ENCODE results near the gene NEDD8. TPM values are rescaled to one million over a fixed set of nuclear protein-coding genes. Genes with fewer than 3 reads are reported as not detected.
"Not testable (repeated sequence)": the region's sequence is repeated elsewhere in the genome, so short reads cannot be mapped to it uniquely, and the experiment has no call there.

The NEDD8 gene
- total RNA-seq, 1 experiment from 2014 or later: 178 TPM

DNA sequence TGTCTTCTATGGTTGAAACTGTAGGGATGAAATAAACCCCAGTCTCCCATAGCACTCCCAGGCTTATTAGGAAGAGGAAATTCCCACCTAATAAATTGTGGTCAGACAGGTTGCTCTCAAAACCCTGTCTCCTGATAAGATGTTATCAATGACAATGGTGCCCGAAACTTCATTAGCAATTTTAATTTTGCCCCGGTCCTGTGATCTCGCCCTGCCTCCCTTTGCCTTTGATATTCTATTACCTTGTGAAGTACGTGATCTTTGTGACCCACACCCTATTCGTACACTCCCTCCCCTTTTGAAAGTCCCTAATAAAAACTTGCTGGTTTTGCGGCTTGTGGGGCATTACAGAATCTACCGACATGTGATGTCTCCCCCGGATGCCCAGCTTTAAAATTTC is 29.6 kb downstream of the NEDD8 start:
- H3K27ac ChIP-seq (ENCODE audit: low read depth, low read length); H3K79me2 ChIP-seq (ENCODE audit: insufficient read depth, low read length); H3K4me3 ChIP-seq (replicated peaks in 1 of 2; ENCODE audit: low read depth in 1 of 2, low read length in 2 of 2); H3K4me2 ChIP-seq (ENCODE audit: low read length); H2AFZ ChIP-seq (ENCODE audit: low read depth, low read length, poor library complexity, severe bottlenecking); ATAC-seq; H3K27me3 ChIP-seq (ENCODE audit: insufficient read depth, low read length); RAD21 ChIA-PET (ENCODE audit: low non-redundant PET in 1 of 2, low total read pairs in 2 of 2, uncharacterized antibody in 2 of 2, unreplicated experiment in 2 of 2); DNase-seq (ENCODE audit: low read depth, low spot score); H3K9ac ChIP-seq (ENCODE audit: low read length); POLR2A ChIA-PET; H3K4me1 ChIP-seq (ENCODE audit: control insufficient read depth in 1 of 2, insufficient read depth in 2 of 2, low read length in 2 of 2); intact Hi-C loops (cut with micrococcal nuclease); H3K9me2 ChIP-seq (ENCODE audit: insufficient read depth); BruUV-seq (replicated peaks); CTCF ChIA-PET; H4K20me1 ChIP-seq (ENCODE audit: insufficient read depth): not testable (repeated sequence)
- Histone ChIP-seq H3K9me3 (ENCODE audit: control insufficient read depth in 1 of 2, insufficient read depth in 1 of 2, low read depth in 1 of 2, low read length in 2 of 2) (peaks cover 3 to 10% of the 10 kb centered on the region in 2 experiments; a peak in 1 of 4 replicates), H3K36me3 (ENCODE audit: control insufficient read depth in 1 of 2, insufficient read depth in 2 of 2, low read length in 2 of 2) (peaks cover 3 to 35% of the 10 kb centered on the region in 2 experiments)

GRCh38 chr14:24198814-24199524 is 33.2 kb downstream of the NEDD8 start:
- ChIA-PET POLR2A (no interaction called here), RAD21 (ENCODE audit: low non-redundant PET in 1 of 2, low total read pairs in 2 of 2, uncharacterized antibody in 2 of 2, unreplicated experiment in 2 of 2) (no interaction called here), CTCF (no interaction called here)
- Histone ChIP-seq H3K27me3 (ENCODE audit: insufficient read depth, low read length) (no peaks in the 10 kb centered on the region), H3K9me3 (ENCODE audit: control insufficient read depth in 1 of 2, insufficient read depth in 1 of 2, low read depth in 1 of 2, low read length in 2 of 2) (peaks cover 3 to 10% of the 10 kb centered on the region in 2 experiments; a peak in 1 of 4 replicates), H3K9ac (ENCODE audit: low read length) (no peak overlapping the region), H2AFZ (ENCODE audit: low read depth, low read length, poor library complexity, severe bottlenecking) (no peak overlapping the region), H3K27ac (ENCODE audit: low read depth, low read length) (no peak overlapping the region), H3K4me2 (ENCODE audit: low read length) (no peak overlapping the region), H4K20me1 (ENCODE audit: insufficient read depth) (no peaks in the 10 kb centered on the region), H3K4me3 (replicated peaks in 1 of 2; ENCODE audit: low read depth in 1 of 2, low read length in 2 of 2) (no peak overlapping the region), H3K4me1 (ENCODE audit: control insufficient read depth in 1 of 2, insufficient read depth in 2 of 2, low read length in 2 of 2) (peaks cover 14 to 26% of the 10 kb centered on the region in 2 experiments), H3K36me3 (ENCODE audit: control insufficient read depth in 1 of 2, insufficient read depth in 2 of 2, low read length in 2 of 2) (peaks cover 0 to 15% of the 10 kb centered on the region in 2 experiments; a peak in 2 of 4 replicates), H3K79me2 (ENCODE audit: insufficient read depth, low read length) (peaks cover 24% of the 10 kb centered on the region), H3K9me2 (ENCODE audit: insufficient read depth) (no peaks in the 10 kb centered on the region)
- TF ChIP-seq TCF7L2 (IDR thresholded peaks at IDR 0.05; ENCODE audit: borderline replicate concordance, extremely low read depth, insufficient read depth, insufficient read length) (no peak), JUND (IDR thresholded peaks at IDR 0.05) (no peak), POLR2A (IDR thresholded peaks at IDR 0.05; ENCODE audit: borderline replicate concordance, extremely low read depth, insufficient read depth, insufficient read length) (no peak), FOSL1 (IDR thresholded peaks at IDR 0.05; ENCODE audit: low read depth) (no peak), SRF (IDR thresholded peaks at IDR 0.05; ENCODE audit: low read depth) (no peak), ELF1 (IDR thresholded peaks at IDR 0.05; ENCODE audit: borderline replicate concordance, low read depth) (no peak)
- TF ChIP-seq, protein P1, sequence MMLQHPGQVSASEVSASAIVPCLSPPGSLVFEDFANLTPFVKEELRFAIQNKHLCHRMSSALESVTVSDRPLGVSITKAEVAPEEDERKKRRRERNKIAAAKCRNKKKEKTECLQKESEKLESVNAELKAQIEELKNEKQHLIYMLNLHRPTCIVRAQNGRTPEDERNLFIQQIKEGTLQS (IDR thresholded peaks at IDR 0.05): no peak
- TF ChIP-seq, protein P2, sequence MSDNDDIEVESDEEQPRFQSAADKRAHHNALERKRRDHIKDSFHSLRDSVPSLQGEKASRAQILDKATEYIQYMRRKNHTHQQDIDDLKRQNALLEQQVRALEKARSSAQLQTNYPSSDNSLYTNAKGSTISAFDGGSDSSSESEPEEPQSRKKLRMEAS (IDR thresholded peaks at IDR 0.05): no peak
- no peak for ATAC-seq
- no peak for DNase-seq (ENCODE audit: low read depth, low spot score)
- no TSS peak for BruUV-seq (replicated peaks)
- intact Hi-C loops (cut with micrococcal nuclease): no loop called here

Measured in HCT116 (cell line).